Body of pancreas (tissue), 4 donors: ENCODE measurements around the gene EMID1. TPM values are rescaled to one million over a fixed set of nuclear protein-coding genes. Genes with fewer than 3 reads are reported as not detected.
A peak's percentile ranks its signal among the peaks of the same experiment; 100 is the strongest.

Source experiments
- ATAC-seq: fragments of 150-250 bp; one replicate; pipeline ENCODE4 v1.9.1; 2016
- DNase-seq, 4 donors: peaks; one replicate each; pipeline ENCODE4 v3.0.0-alpha.2; 2019
- H3K27ac ChIP-seq, 4 donors: fragments of 200-600 bp; sonication (generic); 1 replicate in 3 of 4; 2 replicates in 1 of 4; pipeline versions ENCODE4 v1.5.1 to v1.6.1; 2016 to 2019; ENCODE audit warnings: mild to moderate bottlenecking in 1 of 4, mixed read lengths in 1 of 4, moderate library complexity in 1 of 4
- H3K27me3 ChIP-seq, 2 donors: fragments of 200-600 bp; sonication (generic); one replicate each; pipeline ENCODE4 v1.6.0; 2016; ENCODE audit warnings: mild to moderate bottlenecking in 1 of 2
- H3K36me3 ChIP-seq, 2 donors: fragments of 200-600 bp; sonication (generic); replicated peaks in 1 of 2; 2 replicates each; pipeline ENCODE4 v1.5.1; 2016; ENCODE audit warnings: low read depth in 2 of 2; ENCODE audit not compliant: insufficient read depth in 1 of 2
- H3K4me1 ChIP-seq: fragments of 200-600 bp; sonication (generic); one replicate; pipeline ENCODE4 v1.6.0; 2016
- H3K4me3 ChIP-seq, 2 donors: fragments of 200-600 bp; sonication (generic); 1 replicate in 1 of 2; 2 replicates in 1 of 2; pipeline ENCODE4 v1.5.1; 2016 to 2019
- H3K9me3 ChIP-seq, 3 donors: fragments of 200-600 bp; sonication (generic); 1 replicate in 2 of 3; 2 replicates in 1 of 3; pipeline ENCODE4 v1.5.1; 2016
- CTCF ChIP-seq, 7 experiments: fragments of 450-650 bp in 4 of 7; fragments of 200-600 bp in 3 of 7; sonication (generic) in 3 of 7; IDR thresholded peaks; one replicate each; pipeline ENCODE4 v1.5.1; 2016 to 2019; ENCODE audit warnings: antibody characterized with exemption in 7 of 7
- POLR2A ChIP-seq, 3 donors: fragments of 450-650 bp; IDR thresholded peaks; one replicate each; pipeline ENCODE4 v1.6.1; 2016; ENCODE audit warnings: antibody characterized with exemption in 3 of 3, mild to moderate bottlenecking in 2 of 3
- WGBS, 2 donors: methylation state at CpG; one replicate each; pipeline ENCODE4 v1.1.5; 2017; 5-methylcytosine and 5-hydroxymethylcytosine counted together
- intact Hi-C: fragments of 100-400 bp; cut with DNase I; formaldehyde crosslinking; loops from one replicate; pipeline ENCODE4 v1.15.1; 2023
- small RNA-seq: library from RNA; depleted of rRNA; stranded (forward); fragments of <200 nt; gene quantifications from one replicate; pipeline ENCODE3, GENCODE V24; 2016
- total RNA-seq, 2 donors: library from RNA; depleted of rRNA; stranded (reverse); fragments of >200 nt; gene quantifications; one replicate each; pipeline ENCODE4 v1.1.0, GENCODE V29; 2016

The EMID1 gene
- total RNA-seq, 2 donors from 2014 or later = 5.9 to 25.9 TPM

- WGBS, 2 donors = 0 to 7% methylated on average over 19 to 62 of the region's 83 CpGs
These were observed 101.3 kb downstream of the EMID1 start for GRCh38 chr22:29306835-29307595.

GRCh38 chr22:29307596-29308147, 102.0 kb downstream of the EMID1 start:
- no peak for ATAC-seq
- H3K27ac ChIP-seq = peak overlapping the region in 3 of 4 donors; percentile 51 to 84 (median 73)
- H3K9me3 ChIP-seq = no peaks in the 10 kb centered on the region
- DNase-seq = no peak
- intact Hi-C loops = no loop called here
- no peaks in the 10 kb centered on the region for H3K36me3 ChIP-seq
- H3K4me3 ChIP-seq = peak overlapping the region in 1 of 2 donors; percentile 71
- WGBS, 2 donors = 75 to 97% methylated on average over 6 to 20 of the region's 20 CpGs
- peaks cover 66% of the 10 kb centered on the region for H3K4me1 ChIP-seq
- no peaks in the 10 kb centered on the region for H3K27me3 ChIP-seq
- TF ChIP-seq POLR2A (IDR thresholded peaks at IDR 0.05) = no peak
- no peak for TF ChIP-seq CTCF (IDR thresholded peaks at IDR 0.05)

More at GRCh38 chr22:29306835-29307595, 101.3 kb downstream of the EMID1 start:
- DNase-seq (peak; percentile 81 to 86 (median 83)), ATAC-seq (peak; percentile 75)
- TF ChIP-seq CTCF (IDR thresholded peaks at IDR 0.05) (peak in 2 of 7 experiments; percentile 15 to 36), POLR2A (IDR thresholded peaks at IDR 0.05) (peak in 2 of 3 donors; percentile 35 to 40)
- H3K4me3 ChIP-seq = peak overlapping the region; percentile 56 to 71
- no peaks in the 10 kb centered on the region for H3K36me3 ChIP-seq
- H3K27me3 ChIP-seq = no peaks in the 10 kb centered on the region
- intact Hi-C loops = no loop called here
- H3K27ac ChIP-seq = peak overlapping the region; percentile 51 to 84 (median 72)
- peaks cover 72% of the 10 kb centered on the region for H3K4me1 ChIP-seq
- H3K9me3 ChIP-seq = no peaks in the 10 kb centered on the region

- H3K9me3 ChIP-seq = no peaks in the 10 kb centered on the region
- H3K36me3 ChIP-seq = no peaks in the 10 kb centered on the region
- no peak for TF ChIP-seq CTCF (IDR thresholded peaks at IDR 0.05)
- no peak for TF ChIP-seq POLR2A (IDR thresholded peaks at IDR 0.05)
- H3K27me3 ChIP-seq = peaks cover 0 to under 1% of the 10 kb centered on the region in 2 donors
- 80 to 94% methylated on average over 7 to 10 of the region's 50 CpGs for WGBS, 2 donors
- DNase-seq = peak in 1 of 4 donors; percentile 21
- ATAC-seq = no peak
- H3K4me1 ChIP-seq = peaks cover 62% of the 10 kb centered on the region
- peak overlapping the region in 1 of 4 donors; percentile 9 for H3K27ac ChIP-seq
- intact Hi-C loops = no loop called here
- no peak overlapping the region for H3K4me3 ChIP-seq
These were observed 102.6 kb downstream of the EMID1 start for GRCh38 chr22:29308148-29308790.

GRCh38 chr22:29308791-29309262, 103.1 kb downstream of the EMID1 start:
- 67 to 69% methylated on average over 8 to 13 of the region's 13 CpGs for WGBS, 2 donors
- TF ChIP-seq CTCF (IDR thresholded peaks at IDR 0.05) (no peak), POLR2A (IDR thresholded peaks at IDR 0.05) (no peak)
- Histone ChIP-seq H3K27ac (peak overlapping the region in 2 of 4 donors; percentile 49 to 50), H3K4me1 (peaks cover 64% of the 10 kb centered on the region), H3K36me3 (no peaks in the 10 kb centered on the region), H3K27me3 (peaks cover 0 to 6% of the 10 kb centered on the region in 2 donors), H3K4me3 (no peak overlapping the region), H3K9me3 (no peaks in the 10 kb centered on the region)
- peak in 1 of 4 donors; percentile 12 for DNase-seq
- no peak for ATAC-seq
- intact Hi-C loops = no loop called here

Small RNAs within 50 kb of the gene (small RNA-seq; reads per million reads assigned to genes)
- gene RNU6-1219P = not detected

Other genes with a start within 250 kb of the EMID1 start
- gene C22orf31, start 144.1 kb upstream of the EMID1 start, total RNA-seq = not detected
- 1 to 10 TPM; 6.6 to 7.3 TPM for gene KREMEN1, start 132.9 kb upstream of the EMID1 start, total RNA-seq
- 10 to 100 TPM; 32.4 to 42.2 TPM for gene RHBDD3, start 62.1 kb downstream of the EMID1 start, total RNA-seq
- gene EWSR1, start 62.4 kb downstream of the EMID1 start, total RNA-seq = 100 to 1,000 TPM; 142 to 175 TPM
- 10 to 100 TPM; 15.8 to 19.2 TPM for gene GAS2L1, start 100.8 kb downstream of the EMID1 start, total RNA-seq
- gene RASL10A, start 109.8 kb downstream of the EMID1 start, total RNA-seq = under 1 TPM in 1 of 2 donors, not detected in 1; 0.78 TPM
- gene AP1B1, start 182.7 kb downstream of the EMID1 start, total RNA-seq = 10 to 100 TPM; 45.5 to 66.9 TPM
- gene RFPL1, start 232.7 kb downstream of the EMID1 start, total RNA-seq = not detected